Suprapubic skin (tissue), 4 donors: Measurements from ENCODE around the gene PDK1.

Source experiments
- EP300 ChIP-seq: sonication (generic); formaldehyde crosslinking; IDR thresholded peaks from one replicate; pipeline ENCODE4 v1.6.1; 2017; ENCODE audit warnings: antibody characterized with exemption
- POLR2A ChIP-seq, 2 donors: fragments of 450-650 bp; IDR thresholded peaks; one replicate each; pipeline ENCODE4 v1.6.1; 2017; ENCODE audit warnings: antibody characterized with exemption in 2 of 2, mild to moderate bottlenecking in 2 of 2, moderate library complexity in 2 of 2
- POLR2AphosphoS5 ChIP-seq, 3 donors: sonication (generic); formaldehyde crosslinking; IDR thresholded peaks; one replicate each; pipeline ENCODE4 v1.6.1; 2017; ENCODE audit warnings: antibody characterized with exemption in 3 of 3
- TF ChIP-seq, protein P1 (sequence below), 2 donors: fragments of 200-600 bp in 1 of 2; fragments of 450-650 bp in 1 of 2; sonication (generic) in 1 of 2; IDR thresholded peaks; one replicate each; pipeline ENCODE4 v1.5.1; 2016 to 2019; ENCODE audit warnings: antibody characterized with exemption in 2 of 2, mild to moderate bottlenecking in 1 of 2, moderate library complexity in 1 of 2

DNA sequence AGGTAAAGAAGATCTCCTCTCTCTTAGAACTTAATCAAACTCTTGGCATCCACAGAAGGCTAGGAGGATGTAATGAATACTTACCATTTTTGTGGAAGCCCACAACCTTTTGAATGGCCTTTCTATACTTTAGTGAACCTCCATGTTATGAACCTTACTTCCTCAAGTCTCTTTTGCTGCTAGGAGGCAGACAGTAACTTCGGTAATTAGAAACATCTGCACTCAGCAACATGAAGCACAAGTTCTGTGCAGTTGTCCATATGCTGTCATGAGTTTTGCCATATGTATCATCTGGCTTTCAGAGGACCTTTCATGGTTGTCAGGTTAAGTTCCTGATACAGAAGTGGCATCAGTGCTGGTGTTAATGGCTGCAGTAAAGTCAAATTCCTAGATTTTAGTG lies 50.4 kb downstream of the PDK1 start:
- TF ChIP-seq, protein P1, sequence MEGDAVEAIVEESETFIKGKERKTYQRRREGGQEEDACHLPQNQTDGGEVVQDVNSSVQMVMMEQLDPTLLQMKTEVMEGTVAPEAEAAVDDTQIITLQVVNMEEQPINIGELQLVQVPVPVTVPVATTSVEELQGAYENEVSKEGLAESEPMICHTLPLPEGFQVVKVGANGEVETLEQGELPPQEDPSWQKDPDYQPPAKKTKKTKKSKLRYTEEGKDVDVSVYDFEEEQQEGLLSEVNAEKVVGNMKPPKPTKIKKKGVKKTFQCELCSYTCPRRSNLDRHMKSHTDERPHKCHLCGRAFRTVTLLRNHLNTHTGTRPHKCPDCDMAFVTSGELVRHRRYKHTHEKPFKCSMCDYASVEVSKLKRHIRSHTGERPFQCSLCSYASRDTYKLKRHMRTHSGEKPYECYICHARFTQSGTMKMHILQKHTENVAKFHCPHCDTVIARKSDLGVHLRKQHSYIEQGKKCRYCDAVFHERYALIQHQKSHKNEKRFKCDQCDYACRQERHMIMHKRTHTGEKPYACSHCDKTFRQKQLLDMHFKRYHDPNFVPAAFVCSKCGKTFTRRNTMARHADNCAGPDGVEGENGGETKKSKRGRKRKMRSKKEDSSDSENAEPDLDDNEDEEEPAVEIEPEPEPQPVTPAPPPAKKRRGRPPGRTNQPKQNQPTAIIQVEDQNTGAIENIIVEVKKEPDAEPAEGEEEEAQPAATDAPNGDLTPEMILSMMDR (IDR thresholded peaks at IDR 0.05), result no peak
- TF ChIP-seq POLR2A (IDR thresholded peaks at IDR 0.05) (no peak), EP300 (no peak), POLR2AphosphoS5 (IDR thresholded peaks at IDR 0.05) (no peak)
